DOHH2 (cell line): Measurements from ENCODE around the gene ACTR1A.
"Not testable (repeated sequence)": the region's sequence is repeated elsewhere in the genome, so short reads cannot be mapped to it uniquely, and the experiment has no call there.

Source experiments
- H3F3A ChIP-seq: fragments of 200-600 bp; sonication (generic), shearing (Covaris generic); 2 replicates; pipeline ENCODE4 v1.6.0; 2016; ENCODE audit warnings: antibody characterized with exemption, mild to moderate bottlenecking; ENCODE audit not compliant: control insufficient read depth, insufficient read depth
- H3K27ac ChIP-seq: fragments of 200-600 bp; sonication (generic); 2 replicates; pipeline ENCODE4 v1.5.1; 2014; ENCODE audit warnings: low read depth, mild to moderate bottlenecking, low read length, moderate library complexity
- H3K27me3 ChIP-seq: fragments of 200-600 bp; sonication (generic); 2 replicates; pipeline ENCODE4 v1.6.1; 2014; ENCODE audit warnings: mild to moderate bottlenecking, low read length, mixed read lengths; ENCODE audit not compliant: control insufficient read depth
- H3K36me3 ChIP-seq: fragments of 200-600 bp; sonication (generic); 2 replicates; pipeline ENCODE4 v1.6.1; 2014; ENCODE audit warnings: mild to moderate bottlenecking, low read length, moderate library complexity, mixed read lengths; ENCODE audit not compliant: control insufficient read depth
- H3K4me1 ChIP-seq: fragments of 200-600 bp; sonication (generic); 2 replicates; pipeline ENCODE4 v1.6.1; 2014; ENCODE audit warnings: mild to moderate bottlenecking, low read length, mixed read lengths; ENCODE audit not compliant: control insufficient read depth
- H3K4me2 ChIP-seq: fragments of 200-600 bp; sonication (generic); 2 replicates; pipeline ENCODE4 v1.6.0; 2014; ENCODE audit warnings: mild to moderate bottlenecking, low read length, moderate library complexity
- H3K4me3 ChIP-seq: fragments of 200-600 bp; sonication (generic); 2 replicates; pipeline ENCODE4 v1.5.1; 2014; ENCODE audit warnings: mild to moderate bottlenecking, low read length, mixed read lengths
- H3K79me2 ChIP-seq: fragments of 200-600 bp; sonication (generic); 2 replicates; pipeline ENCODE4 v1.6.1; 2014; ENCODE audit warnings: mild to moderate bottlenecking, low read length, mixed read lengths; ENCODE audit not compliant: control insufficient read depth
- H3K9me2 ChIP-seq: fragments of 200-600 bp; sonication (generic); replicated peaks from 2 replicates; pipeline ENCODE4 v1.6.1; 2014; ENCODE audit warnings: mild to moderate bottlenecking, low read length, mixed read lengths; ENCODE audit not compliant: control insufficient read depth
- H3K9me3 ChIP-seq: fragments of 200-600 bp; sonication (generic); 2 replicates; pipeline ENCODE4 v1.6.1; 2014; ENCODE audit warnings: antibody characterized with exemption, low read length, mixed read lengths; ENCODE audit not compliant: control insufficient read depth, insufficient read depth
- H4K20me1 ChIP-seq: fragments of 200-600 bp; sonication (generic); 2 replicates; pipeline ENCODE4 v1.6.0; 2014; ENCODE audit warnings: low read depth, mild to moderate bottlenecking, antibody characterized with exemption, low read length, moderate library complexity; ENCODE audit not compliant: control insufficient read depth, insufficient read depth
- EZH2phosphoT487 ChIP-seq: fragments of 200-600 bp; sonication (generic); IDR thresholded peaks from 2 replicates; pipeline ENCODE4 v1.6.1; 2017; ENCODE audit warnings: borderline replicate concordance, mild to moderate bottlenecking, antibody characterized with exemption, low read length, moderate library complexity, mixed read lengths
- TF ChIP-seq, protein P1 (sequence below): fragments of 200-600 bp; sonication (generic); IDR thresholded peaks from one replicate; pipeline ENCODE4 v1.5.1; 2014; ENCODE audit warnings: antibody characterized with exemption, mild to moderate bottlenecking, low read depth, low read length; ENCODE audit not compliant: poor library complexity, severe bottlenecking

The ACTR1A gene

DNA sequence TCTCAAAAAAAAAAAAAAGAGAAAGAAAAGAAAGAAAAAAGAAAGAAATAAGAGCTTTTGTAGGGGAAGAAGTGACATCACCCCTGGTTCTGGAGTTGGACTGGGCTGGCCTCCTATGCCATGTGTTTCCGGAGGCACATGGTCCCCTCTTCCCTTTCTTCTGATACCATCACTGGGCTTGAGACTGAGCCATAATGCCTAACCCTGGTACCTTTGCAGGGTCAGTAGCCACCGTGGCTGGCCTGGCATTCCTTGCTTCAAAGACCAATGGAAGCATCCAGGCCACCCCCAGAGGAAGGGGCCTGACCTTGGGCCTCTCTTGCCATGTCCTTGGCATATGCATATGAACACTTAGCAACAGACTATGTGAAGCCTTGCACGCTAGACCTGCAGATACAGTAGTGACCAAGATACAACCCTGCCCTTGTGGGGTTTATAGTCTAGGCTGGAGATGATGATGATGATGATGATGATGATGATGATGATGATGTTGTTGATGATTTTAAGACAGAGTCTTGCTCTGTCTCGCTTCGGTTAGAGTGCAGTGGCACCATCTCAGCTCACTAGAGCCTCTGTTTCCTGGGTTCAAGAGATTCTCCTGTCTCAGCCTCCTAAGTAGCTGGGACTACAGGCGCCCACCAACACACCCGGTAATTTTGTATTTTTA is 33.1 kb upstream of the ACTR1A start:
- TF ChIP-seq, protein P1, sequence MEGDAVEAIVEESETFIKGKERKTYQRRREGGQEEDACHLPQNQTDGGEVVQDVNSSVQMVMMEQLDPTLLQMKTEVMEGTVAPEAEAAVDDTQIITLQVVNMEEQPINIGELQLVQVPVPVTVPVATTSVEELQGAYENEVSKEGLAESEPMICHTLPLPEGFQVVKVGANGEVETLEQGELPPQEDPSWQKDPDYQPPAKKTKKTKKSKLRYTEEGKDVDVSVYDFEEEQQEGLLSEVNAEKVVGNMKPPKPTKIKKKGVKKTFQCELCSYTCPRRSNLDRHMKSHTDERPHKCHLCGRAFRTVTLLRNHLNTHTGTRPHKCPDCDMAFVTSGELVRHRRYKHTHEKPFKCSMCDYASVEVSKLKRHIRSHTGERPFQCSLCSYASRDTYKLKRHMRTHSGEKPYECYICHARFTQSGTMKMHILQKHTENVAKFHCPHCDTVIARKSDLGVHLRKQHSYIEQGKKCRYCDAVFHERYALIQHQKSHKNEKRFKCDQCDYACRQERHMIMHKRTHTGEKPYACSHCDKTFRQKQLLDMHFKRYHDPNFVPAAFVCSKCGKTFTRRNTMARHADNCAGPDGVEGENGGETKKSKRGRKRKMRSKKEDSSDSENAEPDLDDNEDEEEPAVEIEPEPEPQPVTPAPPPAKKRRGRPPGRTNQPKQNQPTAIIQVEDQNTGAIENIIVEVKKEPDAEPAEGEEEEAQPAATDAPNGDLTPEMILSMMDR = no peak
- TF ChIP-seq EZH2phosphoT487 = no peak
- no peaks in the 10 kb centered on the region for H4K20me1 ChIP-seq
- no peaks in the 10 kb centered on the region for H3K9me3 ChIP-seq
- H3K4me2 ChIP-seq = no peak overlapping the region
- no peak overlapping the region for H3K4me3 ChIP-seq
- no peaks in the 10 kb centered on the region for H3F3A ChIP-seq
- H3K9me2 ChIP-seq = no peaks in the 10 kb centered on the region
- no peaks in the 10 kb centered on the region for H3K79me2 ChIP-seq
- H3K4me1 ChIP-seq = no peaks in the 10 kb centered on the region
- H3K27me3 ChIP-seq = no peaks in the 10 kb centered on the region
- H3K27ac ChIP-seq = no peak overlapping the region
- H3K36me3 ChIP-seq = no peaks in the 10 kb centered on the region

DNA sequence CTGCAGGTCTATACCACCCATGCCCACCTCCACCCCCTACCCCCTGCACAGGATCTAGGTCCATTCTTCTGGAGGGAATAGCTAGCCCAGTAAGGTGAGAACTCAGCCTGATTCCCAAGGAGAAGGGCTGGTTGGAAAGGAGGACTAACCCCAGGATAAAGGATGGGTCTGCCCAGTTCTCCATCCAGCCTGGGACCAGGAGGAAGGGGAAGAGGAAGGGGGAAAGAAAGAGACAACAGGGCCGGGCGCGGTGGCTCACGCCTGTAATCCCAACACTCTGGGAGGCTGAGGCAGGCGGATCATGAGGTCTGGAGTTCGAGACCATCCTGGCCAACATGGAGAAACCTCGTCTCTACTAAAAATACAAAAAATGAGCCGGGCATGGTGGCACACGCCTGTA is 32.5 kb upstream of the ACTR1A start:
- H3K36me3 ChIP-seq, H3K4me2 ChIP-seq, H4K20me1 ChIP-seq, H3K9me3 ChIP-seq, H3K27me3 ChIP-seq, H3K9me2 ChIP-seq, H3F3A ChIP-seq, H3K79me2 ChIP-seq, H3K4me1 ChIP-seq, H3K27ac ChIP-seq, H3K4me3 ChIP-seq: not testable (repeated sequence)

DNA sequence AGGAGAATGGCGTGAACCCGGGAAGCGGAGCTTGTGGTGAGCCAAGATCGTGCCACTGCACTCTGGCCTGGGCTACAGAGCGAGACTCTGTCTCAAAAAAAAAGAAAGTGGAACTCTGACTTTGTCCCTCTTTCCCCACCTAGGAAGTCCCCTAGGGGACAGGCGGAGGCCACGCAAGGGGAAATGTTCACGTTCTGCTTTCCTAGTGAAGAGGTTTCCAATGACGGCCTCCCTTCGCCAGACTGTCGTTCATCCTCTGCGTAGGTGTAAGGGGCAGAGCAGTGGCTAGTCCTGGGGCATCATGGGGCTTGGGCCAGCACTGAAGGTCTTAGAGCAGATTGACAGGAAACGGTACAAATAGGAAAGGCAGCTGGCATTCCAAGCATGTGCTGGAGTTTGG is 31.8 kb upstream of the ACTR1A start:
- Histone ChIP-seq H3K4me2 (no peak overlapping the region), H3K9me2 (no peaks in the 10 kb centered on the region), H3K36me3 (no peaks in the 10 kb centered on the region), H3K27ac (no peak overlapping the region), H3K4me3 (no peak overlapping the region), H4K20me1 (no peaks in the 10 kb centered on the region), H3K27me3 (no peaks in the 10 kb centered on the region), H3K79me2 (no peaks in the 10 kb centered on the region), H3F3A (no peaks in the 10 kb centered on the region), H3K4me1 (no peaks in the 10 kb centered on the region), H3K9me3 (no peaks in the 10 kb centered on the region)
- TF ChIP-seq EZH2phosphoT487 = no peak
- TF ChIP-seq, protein P1 = no peak

DNA sequence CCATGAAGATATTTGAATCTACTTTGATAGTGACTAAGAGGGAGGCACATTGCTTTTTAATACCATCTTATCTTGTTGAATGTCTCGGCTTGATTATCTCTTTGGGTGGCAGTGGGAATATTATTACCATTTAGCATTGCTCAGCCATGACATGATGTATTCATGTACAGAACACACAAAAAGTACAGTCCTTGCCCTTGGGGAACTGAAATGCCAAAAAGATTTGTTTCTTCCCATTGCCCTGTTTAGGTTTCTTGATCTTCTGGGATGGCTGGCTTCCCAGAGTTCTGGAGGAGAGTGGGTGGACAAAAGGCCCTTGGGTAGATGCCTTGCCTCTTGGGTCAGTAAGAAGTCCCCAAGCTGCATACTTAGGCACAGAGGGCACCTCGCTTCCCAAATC is 25.0 kb upstream of the ACTR1A start:
- H3K27me3 ChIP-seq = no peaks in the 10 kb centered on the region
- no peaks in the 10 kb centered on the region for H3K79me2 ChIP-seq
- H3K27ac ChIP-seq = no peak overlapping the region
- H3K9me3 ChIP-seq = no peaks in the 10 kb centered on the region
- no peaks in the 10 kb centered on the region for H3K36me3 ChIP-seq
- H3K4me1 ChIP-seq = no peaks in the 10 kb centered on the region
- H4K20me1 ChIP-seq = no peaks in the 10 kb centered on the region
- TF ChIP-seq EZH2phosphoT487 = no peak
- TF ChIP-seq, protein P1 = no peak
- H3F3A ChIP-seq = no peaks in the 10 kb centered on the region
- H3K9me2 ChIP-seq = no peaks in the 10 kb centered on the region
- no peak overlapping the region for H3K4me3 ChIP-seq
- H3K4me2 ChIP-seq = no peak overlapping the region
